Duodenal mucosa (tissue), 2 donors: Measurements from ENCODE around the gene VWA3A.
"Not testable (repeated sequence)": the region's sequence is repeated elsewhere in the genome, so short reads cannot be mapped to it uniquely, and the experiment has no call there.

Source experiments
- H3K27ac ChIP-seq: one replicate; pipeline ENCODE4 v1.7.0; 2013; ENCODE audit warnings: low read depth, low read length
- H3K27me3 ChIP-seq, 2 donors: one replicate each; pipeline ENCODE4 v1.7.0; 2013; ENCODE audit warnings: low read length in 2 of 2, control low read depth in 1 of 2; ENCODE audit not compliant: insufficient read depth in 2 of 2, control insufficient read depth in 1 of 2
- H3K36me3 ChIP-seq, 2 donors: one replicate each; pipeline ENCODE4 v1.7.0; 2013; ENCODE audit warnings: low read length in 2 of 2, control low read depth in 1 of 2; ENCODE audit not compliant: insufficient read depth in 2 of 2, control insufficient read depth in 1 of 2
- H3K4me1 ChIP-seq, 2 donors: one replicate each; pipeline ENCODE4 v1.7.0; 2013; ENCODE audit warnings: low read length in 2 of 2, control low read depth in 1 of 2; ENCODE audit not compliant: insufficient read depth in 2 of 2, control insufficient read depth in 1 of 2
- H3K4me3 ChIP-seq, 2 donors: one replicate each; pipeline ENCODE4 v1.7.0; 2013; ENCODE audit warnings: low read length in 2 of 2, low read depth in 1 of 2
- H3K9ac ChIP-seq, 2 donors: one replicate each; pipeline ENCODE4 v1.7.0; 2013; ENCODE audit warnings: low read length in 2 of 2, low read depth in 1 of 2
- H3K9me3 ChIP-seq, 2 donors: one replicate each; pipeline ENCODE4 v1.7.0; 2013; ENCODE audit warnings: low read length in 2 of 2, control low read depth in 1 of 2; ENCODE audit not compliant: control insufficient read depth in 1 of 2

VWA3A gene

GRCh38 chr16:22132801-22133200, 40.5 kb downstream of the VWA3A start:
- H3K9ac ChIP-seq = no peak overlapping the region
- H3K36me3 ChIP-seq = no peaks in the 10 kb centered on the region
- H3K27me3 ChIP-seq = no peaks in the 10 kb centered on the region
- no peaks in the 10 kb centered on the region for H3K9me3 ChIP-seq
- H3K27ac ChIP-seq = no peak overlapping the region
- H3K4me1 ChIP-seq = no peaks in the 10 kb centered on the region
- H3K4me3 ChIP-seq = no peak overlapping the region

- Histone ChIP-seq H3K4me3 (no peak overlapping the region), H3K9me3 (no peaks in the 10 kb centered on the region), H3K36me3 (no peaks in the 10 kb centered on the region), H3K27ac (no peak overlapping the region), H3K4me1 (no peaks in the 10 kb centered on the region), H3K27me3 (no peaks in the 10 kb centered on the region), H3K9ac (no peak overlapping the region)
Measured at GRCh38 chr16:22138482-22138881, 46.1 kb downstream of the VWA3A start.

- Histone ChIP-seq H3K4me3 (no peak overlapping the region), H3K27ac (no peak overlapping the region), H3K36me3 (no peaks in the 10 kb centered on the region), H3K9me3 (no peaks in the 10 kb centered on the region), H3K4me1 (no peaks in the 10 kb centered on the region), H3K9ac (no peak overlapping the region), H3K27me3 (no peaks in the 10 kb centered on the region)
Measured at GRCh38 chr16:22139008-22139407, 46.7 kb downstream of the VWA3A start.

GRCh38 chr16:22139732-22140131, 47.4 kb downstream of the VWA3A start:
- H3K9me3 ChIP-seq = no peaks in the 10 kb centered on the region
- no peaks in the 10 kb centered on the region for H3K36me3 ChIP-seq
- no peaks in the 10 kb centered on the region for H3K27me3 ChIP-seq
- no peaks in the 10 kb centered on the region for H3K4me1 ChIP-seq
- H3K9ac ChIP-seq = no peak overlapping the region
- no peak overlapping the region for H3K27ac ChIP-seq
- no peak overlapping the region for H3K4me3 ChIP-seq

GRCh38 chr16:22141767-22142166, 49.4 kb downstream of the VWA3A start:
- no peak overlapping the region for H3K9ac ChIP-seq
- no peaks in the 10 kb centered on the region for H3K9me3 ChIP-seq
- no peak overlapping the region for H3K4me3 ChIP-seq
- no peaks in the 10 kb centered on the region for H3K27me3 ChIP-seq
- no peaks in the 10 kb centered on the region for H3K4me1 ChIP-seq
- no peaks in the 10 kb centered on the region for H3K36me3 ChIP-seq
- H3K27ac ChIP-seq = no peak overlapping the region

GRCh38 chr16:22144520-22144919, 52.2 kb downstream of the VWA3A start:
- no peak overlapping the region for H3K9ac ChIP-seq

GRCh38 chr16:22147853-22148252, 55.5 kb downstream of the VWA3A start:
- no peaks in the 10 kb centered on the region for H3K4me1 ChIP-seq
- no peak overlapping the region for H3K27ac ChIP-seq
- H3K4me3 ChIP-seq = no peak overlapping the region
- no peak overlapping the region for H3K9ac ChIP-seq
- H3K9me3 ChIP-seq = no peaks in the 10 kb centered on the region
- no peaks in the 10 kb centered on the region for H3K27me3 ChIP-seq
- H3K36me3 ChIP-seq = no peaks in the 10 kb centered on the region

More at GRCh38 chr16:22144520-22144919, 52.2 kb downstream of the VWA3A start:
- no peaks in the 10 kb centered on the region for H3K4me1 ChIP-seq
- no peaks in the 10 kb centered on the region for H3K27me3 ChIP-seq
- no peak overlapping the region for H3K4me3 ChIP-seq
- no peaks in the 10 kb centered on the region for H3K9me3 ChIP-seq
- no peak overlapping the region for H3K27ac ChIP-seq
- H3K36me3 ChIP-seq = no peaks in the 10 kb centered on the region

GRCh38 chr16:22151246-22151998, 59.1 kb downstream of the VWA3A start:
- Histone ChIP-seq H3K9ac (no peak overlapping the region), H3K9me3 (no peaks in the 10 kb centered on the region), H3K27me3 (no peaks in the 10 kb centered on the region), H3K36me3 (no peaks in the 10 kb centered on the region), H3K4me3 (no peak overlapping the region), H3K27ac (no peak overlapping the region), H3K4me1 (no peaks in the 10 kb centered on the region)

GRCh38 chr16:22152316-22152715, 60.0 kb downstream of the VWA3A start:
- H3K9ac ChIP-seq = no peak overlapping the region
- H3K9me3 ChIP-seq = no peaks in the 10 kb centered on the region
- H3K27me3 ChIP-seq = no peaks in the 10 kb centered on the region
- H3K36me3 ChIP-seq = no peaks in the 10 kb centered on the region
- H3K4me3 ChIP-seq = no peak overlapping the region
- no peak overlapping the region for H3K27ac ChIP-seq
- H3K4me1 ChIP-seq = no peaks in the 10 kb centered on the region

- H3K27me3 ChIP-seq, H3K4me3 ChIP-seq, H3K9me3 ChIP-seq, H3K36me3 ChIP-seq, H3K27ac ChIP-seq, H3K9ac ChIP-seq, H3K4me1 ChIP-seq: not testable (repeated sequence)
Measured at GRCh38 chr16:22153078-22153477, 60.7 kb downstream of the VWA3A start.
